Adrenal gland (tissue), 12 donors: ENCODE results near the gene CHST11. TPM values are rescaled to one million over a fixed set of nuclear protein-coding genes. Genes with fewer than 3 reads are reported as not detected.
A peak's percentile ranks its signal among the peaks of the same experiment; 100 is the strongest.

ENCODE experiments used
- DNase-seq, 7 donors: peaks; one replicate each; pipeline ENCODE4 v3.0.0-alpha.2; 2019 to 2020
- H3K27ac ChIP-seq, 5 donors: fragments of 200-600 bp; sonication (generic) in 4 of 5; 1 replicate in 3 of 5; 2 replicates in 2 of 5; pipeline versions ENCODE4 v1.5.1 to v1.8.0; 2016 to 2020; ENCODE audit warnings: mild to moderate bottlenecking in 1 of 5
- H3K27me3 ChIP-seq: fragments of 200-600 bp; 2 replicates; pipeline ENCODE4 v1.8.0; 2021
- H3K36me3 ChIP-seq, 2 donors: fragments of 200-600 bp; replicated peaks in 1 of 2; 1 replicate in 1 of 2; 2 replicates in 1 of 2; pipeline versions ENCODE4 v1.5.1 to v1.8.0; 2018 to 2022
- H3K4me1 ChIP-seq, 2 donors: fragments of 200-600 bp; replicated peaks in 1 of 2; 1 replicate in 1 of 2; 2 replicates in 1 of 2; pipeline versions ENCODE4 v1.5.1 to v1.8.0; 2018 to 2021
- H3K4me3 ChIP-seq, 4 donors: fragments of 200-600 bp; sonication (generic) in 3 of 4; one replicate each; pipeline ENCODE4 v1.5.1; 2016 to 2018
- H3K9me3 ChIP-seq, 3 donors: fragments of 200-600 bp; sonication (generic) in 1 of 3; replicated peaks in 1 of 3; 1 replicate in 2 of 3; 2 replicates in 1 of 3; pipeline versions ENCODE4 v1.5.1 to v1.8.0; 2016 to 2021
- POLR2A ChIP-seq, 2 donors: fragments of 450-650 bp; IDR thresholded peaks; one replicate each; pipeline ENCODE4 v1.6.1; 2017; ENCODE audit warnings: antibody characterized with exemption in 2 of 2, mild to moderate bottlenecking in 2 of 2, moderate library complexity in 1 of 2
- WGBS, 4 donors: extraction: QIAGEN DNeasy Blood & Tissue Kit in 2 of 4; methylation state at CpG; one replicate each; pipeline versions ENCODE4 v1.1.5 to v1.1.7; 2013 to 2017; 5-methylcytosine and 5-hydroxymethylcytosine counted together
- intact Hi-C, 2 donors: fragments of 100-400 bp; cut with DNase I; formaldehyde crosslinking; loops; one replicate each; pipeline versions ENCODE4 v1.14.1 to v1.15.0; 2022 to 2023
- polyA plus RNA-seq, 3 donors: library from polyadenylated mRNA; stranded (reverse); fragments of 200-250 nt in 2 of 3; fragments of 350-450 nt in 1 of 3; fragmentation: Illumina TruSeq in 1 of 3; extraction: RNeasy Lipid Tissue Mini Kit (QIAGEN cat#74804) in 1 of 3; gene quantifications; one replicate each; pipeline ENCODE4 v1.2.3, GENCODE V29; 2013 to 2014
- total RNA-seq, 9 donors: library from RNA; depleted of rRNA in 4 of 9; stranded (reverse); fragments of >200 nt in 4 of 9; fragments of 120-200 nt in 1 of 9; fragmentation: NEBNext Ultra II Directional in 1 of 9; extraction: Animal tissue kit (Norgen Biotek cat#: 25700) in 1 of 9; gene quantifications; one replicate each; pipeline versions ENCODE4 v1.1.0 to v1.2.4, GENCODE V29; 2013 to 2023
- TF ChIP-seq, protein P1 (sequence below), 6 experiments: fragments of 450-650 bp in 4 of 6; fragments of 200-600 bp in 2 of 6; sonication (generic) in 1 of 6; IDR thresholded peaks; 1 replicate in 5 of 6; 2 replicates in 1 of 6; pipeline versions ENCODE4 v1.5.1 to v1.8.0; 2016 to 2021; ENCODE audit warnings: antibody characterized with exemption in 6 of 6, mild to moderate bottlenecking in 2 of 6, moderate library complexity in 1 of 6
- donor health status: healthy with polysubstance abuse.
- donor health status: Bipolar disorder and iron deficiency.
- donor health status: DM: yes; HTN: yes; CAD: no.
- donor health status: DM: no; HTN: no; CAD: no.
- donor health status: DM: no; HTN: no; CAD: no.
- donor health status: DM: yes; HTN: yes; CAD: no.

Gene CHST11
- total and polyA plus RNA-seq, 12 donors, result 6.2 to 95.1 (median 29.8) TPM

DNA sequence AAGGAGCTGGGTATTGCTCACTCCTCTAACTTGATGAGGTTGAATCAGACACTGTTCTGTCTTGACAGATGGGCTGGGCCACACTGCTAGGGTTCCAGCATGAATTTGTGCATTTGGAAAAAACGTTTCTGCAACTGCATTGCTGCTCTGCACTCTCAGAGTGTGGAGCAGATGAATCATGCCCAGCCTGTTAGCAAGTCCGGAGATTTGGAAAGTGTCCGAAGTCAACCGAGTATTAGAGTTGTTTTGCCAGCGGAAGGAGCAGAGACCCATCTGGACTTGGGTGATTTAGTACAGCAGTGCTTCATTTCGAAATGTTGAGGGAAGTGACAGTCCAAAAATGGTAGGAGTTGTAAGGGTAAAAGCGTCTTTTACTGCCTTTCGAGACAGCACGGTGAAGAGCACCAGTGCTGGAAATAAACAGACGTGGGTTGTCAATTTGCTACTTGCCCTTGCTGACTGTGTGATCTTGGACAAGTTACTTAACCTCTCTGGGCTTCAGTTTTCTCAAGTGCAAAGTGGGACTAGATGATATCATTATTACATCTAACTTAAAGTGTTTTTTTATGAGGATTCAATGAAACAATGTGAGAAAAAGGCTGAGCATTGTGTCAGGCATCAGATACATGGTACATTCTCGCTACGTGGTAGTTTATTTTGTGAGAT, 139.5 kb downstream of the CHST11 start:
- H3K4me3 ChIP-seq, result no peak overlapping the region
- no peaks in the 10 kb centered on the region for H3K9me3 ChIP-seq
- TF ChIP-seq, protein P1, sequence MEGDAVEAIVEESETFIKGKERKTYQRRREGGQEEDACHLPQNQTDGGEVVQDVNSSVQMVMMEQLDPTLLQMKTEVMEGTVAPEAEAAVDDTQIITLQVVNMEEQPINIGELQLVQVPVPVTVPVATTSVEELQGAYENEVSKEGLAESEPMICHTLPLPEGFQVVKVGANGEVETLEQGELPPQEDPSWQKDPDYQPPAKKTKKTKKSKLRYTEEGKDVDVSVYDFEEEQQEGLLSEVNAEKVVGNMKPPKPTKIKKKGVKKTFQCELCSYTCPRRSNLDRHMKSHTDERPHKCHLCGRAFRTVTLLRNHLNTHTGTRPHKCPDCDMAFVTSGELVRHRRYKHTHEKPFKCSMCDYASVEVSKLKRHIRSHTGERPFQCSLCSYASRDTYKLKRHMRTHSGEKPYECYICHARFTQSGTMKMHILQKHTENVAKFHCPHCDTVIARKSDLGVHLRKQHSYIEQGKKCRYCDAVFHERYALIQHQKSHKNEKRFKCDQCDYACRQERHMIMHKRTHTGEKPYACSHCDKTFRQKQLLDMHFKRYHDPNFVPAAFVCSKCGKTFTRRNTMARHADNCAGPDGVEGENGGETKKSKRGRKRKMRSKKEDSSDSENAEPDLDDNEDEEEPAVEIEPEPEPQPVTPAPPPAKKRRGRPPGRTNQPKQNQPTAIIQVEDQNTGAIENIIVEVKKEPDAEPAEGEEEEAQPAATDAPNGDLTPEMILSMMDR (IDR thresholded peaks at IDR 0.05), result no peak
- TF ChIP-seq POLR2A (IDR thresholded peaks at IDR 0.05), result no peak
- WGBS, 4 donors, result 44 to 56% (median 50%) methylated on average over 12 of the region's 12 CpGs
- no peaks in the 10 kb centered on the region for H3K27me3 ChIP-seq
- H3K4me1 ChIP-seq, result peaks cover 0 to 28% of the 10 kb centered on the region in 2 donors
- no peaks in the 10 kb centered on the region for H3K36me3 ChIP-seq
- peak in 6 of 7 donors; percentile 51 to 74 (median 62) for DNase-seq
- no peak overlapping the region for H3K27ac ChIP-seq
- intact Hi-C loops, result no loop called here

- no peak for TF ChIP-seq POLR2A (IDR thresholded peaks at IDR 0.05)
- TF ChIP-seq, protein P1 (IDR thresholded peaks at IDR 0.05), result no peak
- 80 to 81% (median 80%) methylated on average over 15 of the region's 15 CpGs for WGBS, 4 donors
These were observed 140.4 kb downstream of the CHST11 start for GRCh38 chr12:104596898-104597843.

GRCh38 chr12:104598342-104599271, 141.9 kb downstream of the CHST11 start:
- Histone ChIP-seq H3K4me1 (peaks cover 5 to 42% of the 10 kb centered on the region in 2 donors), H3K9me3 (no peaks in the 10 kb centered on the region), H3K4me3 (no peak overlapping the region), H3K27ac (peak overlapping the region in 1 of 5 donors; percentile 15), H3K36me3 (no peaks in the 10 kb centered on the region), H3K27me3 (no peaks in the 10 kb centered on the region)
- intact Hi-C loops, result no loop called here
- no peak for TF ChIP-seq POLR2A (IDR thresholded peaks at IDR 0.05)
- TF ChIP-seq, protein P1 (IDR thresholded peaks at IDR 0.05), result no peak
- peak in 3 of 7 donors; percentile 27 to 39 (median 37) for DNase-seq
- WGBS, 4 donors, result 65 to 78% (median 74%) methylated on average over 13 to 15 of the region's 15 CpGs

More at GRCh38 chr12:104596898-104597843, 140.4 kb downstream of the CHST11 start:
- no peak overlapping the region for H3K4me3 ChIP-seq
- no peaks in the 10 kb centered on the region for H3K27me3 ChIP-seq
- H3K9me3 ChIP-seq, result no peaks in the 10 kb centered on the region
- no peak for DNase-seq
- H3K27ac ChIP-seq, result no peak overlapping the region
- peaks cover 0 to 37% of the 10 kb centered on the region in 2 donors for H3K4me1 ChIP-seq
- intact Hi-C loops, result no loop called here
- no peaks in the 10 kb centered on the region for H3K36me3 ChIP-seq
